T-helper 2 cell (primary cell): ENCODE data around the gene SGPP2.
"Not testable (repeated sequence)": the region's sequence is repeated elsewhere in the genome, so short reads cannot be mapped to it uniquely, and the experiment has no call there.

Experiments used
- DNase-seq, 5 experiments: peaks; one replicate each; pipeline versions ENCODE4 v3.0.0 to v3.0.0-alpha.2; 2012 to 2022

SGPP2 gene

DNA sequence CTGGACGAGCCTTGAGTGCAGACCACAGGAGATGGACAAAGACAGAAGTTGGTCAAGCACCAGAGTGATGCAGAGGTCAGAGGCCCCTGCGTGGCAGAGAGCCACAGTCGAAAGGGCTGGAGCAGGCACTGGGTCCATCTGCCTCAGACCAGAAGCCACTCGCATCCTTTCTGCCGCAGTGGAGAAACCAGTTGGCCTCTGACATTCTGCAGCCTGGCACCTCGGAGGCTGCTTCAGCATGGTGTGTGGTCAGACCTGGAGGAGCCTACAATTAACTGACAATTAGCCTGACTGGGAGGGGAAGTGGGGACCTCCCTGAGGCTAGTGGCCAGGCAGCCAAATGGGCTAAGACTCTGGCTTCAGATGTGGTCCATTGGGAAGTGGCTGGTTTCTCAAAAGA is 111.1 kb downstream of the SGPP2 start:
- no peak for DNase-seq

DNA sequence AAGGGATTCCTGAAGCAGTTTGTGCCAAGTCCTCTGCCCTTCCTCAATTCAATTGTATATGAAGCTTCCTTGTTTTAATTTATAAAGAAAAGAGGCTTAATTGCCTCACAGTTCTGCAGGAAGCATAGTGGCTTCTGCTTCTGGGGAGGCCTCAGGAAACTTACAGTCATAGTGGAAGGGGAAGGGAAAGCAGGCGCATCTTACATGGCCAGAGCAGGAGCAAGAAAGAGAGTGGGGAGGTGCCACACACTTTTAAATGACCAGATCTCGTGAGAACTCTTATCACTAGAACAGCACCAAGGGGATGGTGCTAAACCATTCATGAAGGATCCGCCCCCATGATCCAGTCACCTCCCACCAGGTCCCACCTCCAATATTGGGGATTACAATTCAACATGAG is 114.2 kb downstream of the SGPP2 start:
- no peak for DNase-seq

DNA sequence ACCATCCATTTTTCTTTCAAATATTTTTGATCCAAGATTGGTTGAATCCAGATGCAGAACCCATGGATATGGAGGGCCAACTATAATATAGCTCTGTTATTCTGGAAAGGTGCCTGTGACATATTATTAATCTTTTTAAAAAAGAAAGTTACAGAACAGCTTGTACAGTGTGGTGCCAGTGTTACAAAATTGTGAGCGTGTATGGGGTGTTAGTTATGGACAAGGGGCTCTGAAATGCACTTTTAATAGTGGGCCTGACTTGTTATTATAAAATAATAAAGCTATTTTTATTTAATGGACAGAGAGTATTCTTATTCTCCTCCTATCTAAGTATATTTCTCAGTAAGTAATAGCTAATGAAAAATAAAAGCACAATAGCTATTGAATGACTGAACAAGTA is 120.3 kb downstream of the SGPP2 start:
- DNase-seq, result no peak

DNA sequence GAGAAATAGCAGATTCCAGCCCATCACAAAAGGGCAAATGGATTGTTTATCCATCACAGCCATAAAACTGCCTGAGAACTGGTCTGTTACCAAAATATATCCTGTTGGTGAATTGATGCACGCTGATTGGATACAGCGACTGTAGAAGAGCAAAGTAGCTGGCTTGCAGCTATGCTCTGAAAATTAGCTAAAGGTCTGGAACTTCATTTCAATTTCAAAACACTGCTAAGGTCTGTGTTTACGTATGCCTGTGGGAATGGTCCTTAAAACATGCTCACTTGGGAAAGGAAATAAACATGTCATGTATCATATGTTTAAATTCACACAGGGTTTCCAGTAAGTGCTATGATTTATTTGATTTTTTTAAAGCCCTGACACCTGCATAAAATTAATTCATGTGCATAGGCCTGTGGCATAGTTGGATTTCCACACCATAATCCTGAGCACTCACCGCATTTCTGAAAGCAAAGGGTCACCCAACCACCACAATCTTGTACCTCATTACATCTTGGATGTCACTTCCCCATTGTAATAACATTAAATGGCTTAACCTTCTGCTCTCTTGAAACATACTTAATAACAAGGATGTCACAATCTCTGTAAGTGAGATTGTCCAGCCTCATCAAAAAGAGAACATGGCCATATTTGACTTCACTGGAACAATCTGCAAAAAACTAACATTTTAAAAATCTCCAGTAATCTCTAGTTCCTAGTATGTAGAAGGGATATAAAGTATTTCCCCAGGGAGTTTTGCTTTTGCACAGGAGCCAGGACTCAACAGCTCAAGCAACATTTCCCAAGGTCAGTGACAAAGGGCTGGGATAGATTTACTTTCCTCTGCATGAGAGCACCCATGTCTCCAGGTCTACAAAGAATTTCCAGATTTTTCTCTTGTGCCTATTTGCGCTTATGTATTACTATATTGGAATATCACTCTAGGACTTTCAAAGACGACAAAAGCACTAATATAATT is 121.8 kb downstream of the SGPP2 start:
- no peak for DNase-seq

DNA sequence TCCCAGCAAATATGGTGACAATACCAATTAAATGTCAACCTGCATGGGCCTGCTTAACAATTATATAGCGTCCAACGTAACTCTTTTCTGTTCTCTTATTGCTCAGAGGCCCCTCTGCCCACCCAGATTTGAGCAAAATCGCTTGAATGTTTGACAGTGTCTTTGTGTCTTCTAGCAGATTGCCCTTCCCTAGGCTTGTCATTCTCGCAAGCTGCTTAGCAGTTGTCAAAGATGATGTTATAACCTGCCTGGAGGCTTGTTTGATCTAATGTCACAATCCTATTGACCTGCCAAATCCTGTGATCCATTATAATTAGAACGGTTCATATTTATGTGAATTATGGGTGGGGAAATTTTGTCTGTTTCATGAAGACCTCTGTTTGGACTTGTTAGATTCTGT is 122.7 kb downstream of the SGPP2 start:
- DNase-seq, result no peak

DNA sequence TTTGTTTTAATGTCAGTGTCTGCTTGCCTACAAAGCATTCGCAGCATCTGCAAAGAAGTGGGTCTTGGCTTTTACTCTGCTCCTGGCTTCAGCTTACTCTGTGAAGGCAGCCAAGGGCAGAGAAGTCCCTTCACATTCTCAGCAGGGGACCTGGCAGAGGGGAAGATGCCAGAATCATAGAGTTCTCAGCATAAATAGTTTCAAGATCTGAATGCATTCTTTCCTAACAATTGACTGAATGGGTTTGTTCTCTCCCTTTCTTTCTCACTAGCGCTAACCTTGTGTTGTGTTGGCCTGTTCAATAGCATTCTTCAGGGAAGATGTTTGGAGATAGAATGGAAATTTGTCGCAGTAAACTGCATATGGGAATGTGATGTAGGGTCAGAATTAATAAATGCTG is 124.6 kb downstream of the SGPP2 start:
- DNase-seq, result no peak

DNA sequence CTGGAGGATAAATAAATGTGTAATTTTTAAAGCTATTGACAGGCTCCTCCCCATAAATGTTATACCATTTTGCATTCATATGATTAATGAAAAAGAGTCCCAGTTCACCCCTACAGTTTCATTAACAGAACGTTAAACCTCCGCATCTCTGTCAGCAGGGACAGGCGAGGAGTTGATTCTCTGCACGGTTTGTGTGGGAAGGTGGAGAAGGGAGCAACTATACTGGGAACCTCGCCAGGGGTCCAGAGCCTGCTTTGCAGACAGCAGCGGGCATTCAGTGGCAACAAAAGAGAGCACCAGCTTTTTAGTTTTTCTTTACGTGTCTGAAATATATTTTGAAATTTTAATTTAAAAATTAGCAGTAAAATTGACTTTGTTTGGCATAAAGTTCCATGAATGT is 130.2 kb downstream of the SGPP2 start:
- no peak for DNase-seq

DNA sequence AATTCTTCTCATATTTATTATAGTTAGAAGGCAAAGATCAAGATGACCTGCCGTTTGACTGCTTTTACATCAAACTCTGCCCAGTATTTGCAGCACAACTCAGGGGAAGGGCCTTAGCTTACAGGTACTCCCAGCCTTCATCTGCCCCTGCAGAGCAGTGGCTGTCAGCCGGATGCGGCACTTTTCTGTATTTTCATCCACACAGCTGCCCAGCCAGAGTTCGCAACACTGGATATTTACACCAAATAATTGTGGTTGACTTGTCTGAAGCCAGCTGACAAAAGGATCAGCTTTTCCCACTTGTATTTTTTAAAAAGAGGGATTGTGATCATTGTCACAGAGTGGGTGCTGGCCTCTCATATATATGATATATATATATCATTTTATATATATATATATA is 136.8 kb downstream of the SGPP2 start:
- no peak for DNase-seq

DNA sequence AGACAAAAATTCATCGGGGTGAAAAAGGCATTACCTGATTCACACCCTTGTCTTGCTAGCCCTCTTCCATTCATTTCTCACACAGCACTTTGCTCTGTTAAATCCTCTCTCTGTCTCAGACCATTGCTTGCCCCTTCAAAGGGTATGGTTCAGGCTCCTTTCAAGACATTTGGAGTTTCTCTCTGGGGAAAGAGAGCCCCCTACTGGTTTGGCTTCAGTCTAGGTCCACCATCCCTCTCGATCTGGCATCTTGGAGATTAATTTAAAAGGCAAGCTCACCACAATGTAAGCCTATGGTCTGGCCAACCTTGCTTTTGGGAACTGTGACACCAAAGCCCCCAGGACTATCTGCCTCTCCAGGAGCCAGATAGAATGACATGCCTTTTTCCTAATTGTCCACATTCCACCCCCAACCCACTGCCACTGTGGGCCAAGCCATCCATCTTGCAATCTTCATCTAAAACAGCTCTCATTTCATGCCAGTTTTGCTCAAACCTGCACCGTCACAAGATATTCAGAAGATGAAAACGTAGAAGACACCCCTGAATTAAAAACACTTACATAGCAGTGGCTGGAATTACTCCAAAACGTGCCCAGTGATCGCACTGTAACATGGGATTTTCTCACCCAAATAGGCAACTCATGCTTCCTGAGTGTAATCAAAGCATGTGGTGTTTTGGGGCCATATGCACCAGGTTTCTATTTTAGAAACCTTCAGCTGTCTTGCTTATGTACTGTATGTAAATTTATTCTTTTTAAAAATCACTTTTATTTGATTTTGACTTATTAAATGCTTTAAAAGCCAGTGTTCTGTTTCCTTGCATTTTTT is 137.7 kb downstream of the SGPP2 start:
- peak in 1 of 5 experiments; percentile 59 for DNase-seq

DNA sequence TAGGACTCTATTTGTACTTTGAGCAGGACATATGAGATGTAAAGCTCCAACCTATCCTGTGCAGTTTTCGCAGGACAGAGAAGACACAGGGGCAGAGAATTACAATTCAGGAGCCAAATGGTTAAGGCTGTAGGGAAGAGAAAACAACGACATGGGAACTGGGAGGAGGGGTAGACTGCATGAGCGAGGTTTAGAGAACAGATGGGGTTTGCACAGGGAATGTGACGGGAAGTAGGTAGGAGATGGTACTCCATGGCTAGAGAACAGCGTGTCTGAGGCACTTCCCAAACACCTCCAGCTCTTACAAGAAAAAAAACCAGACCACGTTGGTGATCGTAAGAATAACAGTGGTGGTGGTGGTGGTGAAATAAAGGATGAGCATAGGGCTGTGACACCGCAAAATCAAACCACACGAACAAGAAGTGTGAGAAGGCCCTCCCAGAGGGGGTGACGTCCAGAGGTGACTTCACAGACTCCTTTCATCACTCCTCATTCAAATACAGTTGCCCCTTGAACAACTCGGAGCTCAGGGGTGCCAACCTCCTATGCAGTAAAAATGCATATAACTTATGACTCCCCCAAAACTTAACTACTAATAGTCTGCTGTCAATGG is 138.9 kb downstream of the SGPP2 start:
- no peak for DNase-seq

DNA sequence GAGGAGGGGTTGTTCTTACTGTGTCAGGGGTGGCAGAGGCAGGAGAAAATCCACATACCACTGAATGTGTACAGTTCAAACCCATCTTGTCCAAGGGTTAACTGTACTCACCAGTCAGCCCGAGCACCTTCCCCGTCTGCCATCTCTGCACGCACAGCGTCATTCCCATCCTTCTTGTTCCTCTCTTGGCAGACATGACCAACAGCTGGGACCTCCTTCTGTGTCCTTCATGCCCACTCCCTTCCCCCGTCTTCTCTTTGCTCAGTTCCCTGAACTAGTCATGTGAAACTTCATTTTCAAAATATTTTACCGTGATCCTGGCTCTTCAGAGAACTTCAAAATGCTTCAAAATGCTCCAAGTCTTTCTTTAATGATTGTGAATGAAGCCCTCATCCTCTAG is 139.6 kb downstream of the SGPP2 start:
- no peak for DNase-seq

DNA sequence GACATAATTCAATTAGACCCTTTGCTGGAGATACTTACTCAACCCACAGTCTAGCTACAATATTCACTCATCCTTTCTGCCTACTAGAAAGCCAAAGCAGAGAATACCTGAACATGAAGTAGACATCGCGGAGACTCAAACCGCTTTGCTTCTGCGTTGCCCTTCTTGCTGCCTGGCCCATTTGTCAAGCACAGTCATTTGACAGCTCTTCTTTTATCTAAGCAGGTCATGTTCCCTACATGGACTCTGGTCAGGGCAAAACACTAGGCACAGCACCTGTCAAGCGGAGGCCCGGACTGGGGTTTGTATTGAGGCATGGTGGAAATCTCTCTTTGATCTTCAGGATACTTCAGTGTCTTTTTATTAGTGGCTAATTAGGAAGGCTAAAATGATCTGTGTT is 141.9 kb downstream of the SGPP2 start:
- DNase-seq, result no peak

DNA sequence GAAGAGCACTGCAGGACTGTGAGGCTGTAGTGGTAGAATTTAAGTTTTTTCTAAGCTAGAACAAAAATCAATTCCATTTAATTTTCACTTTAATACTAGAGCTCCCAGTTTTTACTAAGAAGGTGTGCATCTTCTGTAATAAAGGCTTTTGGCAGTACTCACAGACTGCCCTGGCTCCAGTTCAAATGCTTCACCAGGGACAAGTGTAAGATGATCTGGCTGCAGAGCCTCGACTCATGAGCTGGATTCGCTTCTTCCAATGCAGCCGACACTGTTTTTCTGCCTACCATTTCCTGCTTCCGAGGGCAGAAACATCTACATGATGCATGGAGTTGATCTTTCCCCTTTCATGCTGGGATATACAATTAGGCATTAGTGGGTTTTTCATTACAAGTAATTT is 144.5 kb downstream of the SGPP2 start:
- no peak for DNase-seq

DNA sequence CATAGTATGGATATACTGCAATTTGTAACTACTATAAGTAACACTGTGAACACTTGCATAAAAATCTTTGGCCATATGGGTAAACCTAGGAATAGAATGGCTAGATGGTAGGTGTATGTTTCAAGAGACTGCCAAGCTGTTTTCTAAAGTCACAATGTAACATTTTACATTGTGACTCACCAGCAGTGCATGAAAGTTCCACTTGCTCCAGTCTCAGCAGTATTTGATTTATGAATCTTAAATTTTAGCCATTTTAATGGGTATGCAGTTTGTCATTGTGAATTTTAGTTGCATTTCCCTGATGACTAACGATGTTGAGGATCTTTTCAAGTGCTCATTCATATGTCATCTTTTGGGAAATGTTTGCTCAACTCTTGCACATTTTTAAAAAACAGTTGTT is 145.5 kb downstream of the SGPP2 start:
- DNase-seq, result no peak

DNA sequence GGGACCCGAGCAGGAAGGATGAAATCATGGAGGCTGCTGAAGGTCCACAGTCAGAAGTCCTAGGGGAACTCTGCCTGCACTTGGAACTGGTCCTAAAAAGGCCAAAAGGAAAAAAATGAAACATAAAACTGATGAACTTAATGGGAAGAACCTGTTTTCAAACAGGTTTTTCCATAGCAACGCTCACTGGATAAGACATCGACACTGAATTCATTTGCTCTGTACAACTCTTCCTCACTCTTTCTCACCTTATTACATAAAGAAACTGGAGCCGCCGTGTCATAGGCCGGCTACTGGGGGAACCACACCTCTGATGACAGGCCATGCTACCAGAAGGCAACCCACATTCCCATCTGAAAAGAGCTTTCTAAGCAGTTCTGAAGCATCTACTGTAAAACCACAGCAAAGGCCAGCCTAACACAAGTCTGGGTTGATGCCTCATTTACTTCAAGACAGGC is 147.9 kb downstream of the SGPP2 start:
- DNase-seq, result peak in 1 of 5 experiments; percentile 31

DNA sequence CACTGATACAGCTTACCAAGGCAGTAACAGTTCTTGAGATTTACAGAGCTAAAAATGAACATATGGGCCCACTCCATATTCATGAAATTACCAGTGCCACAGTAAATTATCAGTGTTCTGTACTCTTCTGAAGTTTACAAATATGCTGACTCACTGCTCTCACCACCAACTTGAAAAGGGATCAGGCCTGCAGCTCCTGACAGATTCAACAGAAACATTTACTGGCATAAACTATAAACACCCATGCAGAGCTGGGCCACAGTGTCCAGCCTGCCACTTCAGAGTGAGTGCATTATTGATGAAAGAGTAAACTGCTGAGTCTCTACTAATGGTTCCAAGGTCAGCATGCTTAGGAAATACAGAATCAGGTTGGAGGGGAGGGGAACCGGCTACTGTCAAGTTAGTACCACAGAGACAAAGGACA is 148.4 kb downstream of the SGPP2 start:
- peak in 1 of 5 experiments; percentile 29 for DNase-seq

DNA sequence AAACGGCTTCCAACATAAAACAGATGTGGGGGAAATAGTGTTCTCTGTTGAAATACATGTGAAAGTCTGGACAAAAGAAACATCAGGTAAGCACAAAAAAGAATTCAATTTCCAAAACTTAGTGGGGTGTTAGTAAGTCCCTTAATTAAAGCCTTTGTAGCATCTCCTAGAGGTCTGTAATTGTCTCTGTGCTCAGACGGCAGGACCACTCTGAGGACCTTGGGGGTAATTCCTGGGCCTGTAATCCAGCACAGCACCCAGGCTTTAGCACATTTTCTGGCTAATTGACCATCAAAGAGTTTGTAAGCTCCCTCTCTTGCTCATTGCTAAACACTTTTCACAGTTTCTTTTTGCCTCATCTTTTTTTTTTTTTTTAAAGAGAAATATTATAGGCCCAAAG is 151.3 kb downstream of the SGPP2 start:
- DNase-seq, result no peak

DNA sequence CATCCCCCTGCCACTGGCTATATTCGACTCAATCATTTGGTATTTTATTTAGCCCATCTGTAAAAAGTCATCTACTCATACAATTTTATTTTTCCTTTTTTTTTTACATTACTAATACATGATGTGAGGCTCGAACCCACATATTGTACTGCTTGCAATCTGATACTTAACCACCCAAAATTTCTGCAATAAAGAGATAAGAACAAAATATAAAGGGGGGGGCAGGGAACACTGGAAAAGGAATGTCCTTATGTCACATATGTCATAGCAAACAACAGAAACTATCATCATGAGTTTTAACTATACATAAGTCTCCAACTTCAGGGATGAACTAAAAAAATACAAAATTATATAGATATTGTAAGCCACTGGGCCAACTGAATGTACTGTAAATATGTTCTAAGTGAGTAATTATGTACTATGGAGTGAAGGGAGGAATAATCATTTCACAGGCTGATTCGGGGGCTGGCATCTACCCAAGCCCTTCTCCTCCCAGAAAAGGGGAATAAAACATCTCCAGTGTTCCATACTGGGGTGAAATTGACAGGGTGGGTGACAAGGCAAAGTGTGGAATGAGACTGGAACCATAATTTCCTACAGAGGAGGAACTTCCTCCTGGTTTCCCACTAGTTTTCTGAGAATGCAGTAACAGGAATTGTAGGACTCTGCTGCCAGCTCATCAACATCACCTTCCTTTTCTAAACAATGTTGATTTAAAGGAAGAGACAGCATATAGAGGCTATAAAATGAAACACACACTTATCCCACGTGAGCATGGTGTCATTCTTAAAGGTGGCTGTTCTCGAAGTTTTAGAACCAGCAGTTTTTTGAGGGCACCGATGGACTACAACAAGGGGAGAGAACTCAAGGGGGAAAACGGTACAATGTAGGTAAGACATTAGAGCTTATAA is 152.1 kb downstream of the SGPP2 start:
- no peak for DNase-seq

DNA sequence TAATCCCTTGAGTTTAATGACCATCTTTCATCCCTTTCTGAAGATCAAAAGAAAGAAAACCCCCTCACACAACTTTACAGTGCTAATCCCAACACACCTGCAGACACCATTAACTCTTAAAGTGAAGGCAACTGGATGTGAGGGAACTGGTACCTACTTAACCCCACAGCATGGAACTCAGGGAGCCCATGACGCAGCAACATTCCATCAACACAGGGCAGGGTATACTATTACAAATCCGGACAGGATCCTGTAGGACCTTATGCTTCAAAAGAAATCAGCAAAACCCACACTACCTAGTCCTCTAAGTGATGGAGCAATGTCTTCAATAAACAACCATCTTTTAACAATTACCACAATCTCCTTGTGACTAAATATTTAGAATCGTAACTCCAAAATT is 153.0 kb downstream of the SGPP2 start:
- no peak for DNase-seq

DNA sequence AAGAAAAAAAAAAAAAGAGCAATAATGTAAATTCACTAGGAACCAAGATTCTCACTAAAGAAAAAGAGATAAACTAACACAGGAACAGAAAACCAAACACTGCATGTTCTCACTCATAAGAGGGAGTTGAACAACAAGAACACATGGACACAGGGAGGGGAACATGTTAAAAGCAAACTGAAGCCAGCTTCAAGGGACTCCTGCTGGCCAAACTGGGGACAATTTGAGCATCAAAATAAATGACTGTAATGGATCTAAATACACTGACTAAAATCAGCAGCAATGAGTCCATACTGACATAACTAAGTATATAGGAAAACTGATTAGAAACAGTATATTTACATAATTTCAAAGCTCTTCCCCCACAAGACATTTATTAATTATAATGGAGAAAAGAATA is 158.6 kb downstream of the SGPP2 start:
- DNase-seq, result peak in 1 of 5 experiments; percentile 20

DNA sequence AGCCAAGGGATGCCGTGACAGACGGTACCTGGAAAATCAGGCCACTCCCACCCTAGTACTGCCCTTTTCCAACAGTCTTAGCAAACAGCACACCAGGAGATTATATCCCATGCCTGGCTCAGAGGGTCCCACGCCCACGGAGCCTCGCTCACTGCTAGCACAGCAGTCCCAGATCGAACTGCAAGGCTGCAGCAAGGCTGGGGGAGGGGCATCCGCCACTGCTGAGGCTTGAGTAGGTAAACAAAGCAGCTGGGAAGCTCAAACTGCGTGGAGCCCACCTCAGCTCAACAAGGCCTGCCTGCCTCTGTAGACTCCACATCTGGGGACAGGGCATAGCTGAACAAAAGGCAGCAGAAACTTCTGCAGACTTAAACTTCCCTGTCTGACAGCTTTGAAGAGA is 160.2 kb downstream of the SGPP2 start:
- DNase-seq, result not testable (repeated sequence)

DNA sequence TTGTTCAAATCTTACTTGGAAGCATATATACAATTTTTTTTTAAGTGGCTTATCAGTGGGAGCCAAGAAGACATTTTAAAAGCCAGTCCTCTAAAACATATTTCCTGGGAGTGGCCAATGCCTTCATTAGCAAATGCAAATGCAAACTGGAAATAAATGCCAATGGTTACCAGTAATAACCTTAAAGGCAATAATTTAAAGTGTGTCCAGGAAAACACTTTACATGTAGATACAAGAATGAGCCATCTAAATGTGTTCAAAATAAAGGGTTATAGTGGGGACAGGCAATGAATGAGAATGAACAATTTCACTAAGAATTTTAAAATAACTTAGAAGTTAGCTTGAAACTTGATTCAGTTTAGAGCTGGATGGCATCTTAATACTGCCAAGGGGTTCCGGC is 167.3 kb downstream of the SGPP2 start:
- DNase-seq, result no peak
